ENCODE measurements around the gene GPR89B.
"Not testable (repeated sequence)": the region's sequence is repeated elsewhere in the genome, so short reads cannot be mapped to it uniquely, and the experiment has no call there.

The GPR89B gene

DNA sequence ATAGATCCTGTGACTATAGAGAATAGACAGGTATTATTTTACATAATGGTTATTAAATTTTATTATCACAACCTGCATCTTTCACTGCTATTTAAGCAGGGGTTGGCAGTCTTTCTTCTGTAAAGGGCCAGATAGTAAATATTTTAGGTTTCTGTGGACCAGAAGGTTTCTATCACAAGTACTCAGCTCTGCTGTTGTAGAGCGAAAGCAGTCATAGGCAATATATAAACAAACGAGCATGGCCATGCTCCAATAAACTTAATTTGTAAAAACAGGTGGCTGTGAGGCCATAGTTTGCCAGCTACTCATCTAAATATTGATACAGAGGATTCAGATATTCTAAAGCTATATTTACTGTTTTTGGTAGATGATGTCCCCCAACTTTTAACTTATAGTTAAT is 12.2 kb downstream of the GPR89B start:
- not testable (repeated sequence) for DNase-seq (ENCODE audit: low read depth)

DNA sequence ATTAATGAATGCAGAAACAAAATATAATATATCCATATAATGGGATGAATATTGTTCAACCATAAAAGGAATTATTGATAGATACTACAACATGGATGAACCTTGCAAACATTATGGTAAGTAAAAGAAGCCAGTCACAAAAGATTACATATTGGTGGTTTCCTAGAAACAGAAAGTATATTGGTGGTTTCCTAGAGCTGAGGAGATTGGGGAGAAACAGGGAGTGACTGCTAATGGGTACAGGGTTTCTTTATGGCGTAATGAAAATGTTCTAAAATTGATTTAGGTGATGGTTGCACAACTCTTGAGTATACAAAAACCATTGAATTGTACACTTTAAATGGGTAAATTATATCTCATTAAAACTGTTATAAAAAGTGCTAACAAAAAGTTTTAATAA is 14.3 kb downstream of the GPR89B start:
- DNase-seq (ENCODE audit: low read depth), result not testable (repeated sequence)

DNA sequence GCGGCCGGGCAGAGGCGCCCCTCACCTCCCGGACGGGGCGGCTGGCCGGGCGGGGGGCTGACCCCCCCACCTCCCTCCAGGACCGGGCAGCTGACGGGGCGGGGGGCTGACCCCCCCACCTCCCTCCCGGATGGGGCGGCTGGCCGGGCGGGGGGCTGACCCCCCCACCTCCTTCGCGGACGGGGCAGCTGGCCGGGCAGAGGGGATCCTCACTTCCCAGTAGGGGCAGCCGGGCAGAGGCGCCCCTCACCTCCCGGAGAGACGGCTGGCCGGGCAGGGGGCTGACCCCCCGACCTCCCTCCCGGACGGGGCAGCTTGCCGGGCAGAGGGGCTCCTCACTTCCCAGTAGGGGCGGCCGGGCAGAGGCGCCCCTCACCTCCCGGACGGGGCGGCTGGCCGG is 21.3 kb downstream of the GPR89B start:
- not testable (repeated sequence) for DNase-seq (ENCODE audit: low read depth)

DNA sequence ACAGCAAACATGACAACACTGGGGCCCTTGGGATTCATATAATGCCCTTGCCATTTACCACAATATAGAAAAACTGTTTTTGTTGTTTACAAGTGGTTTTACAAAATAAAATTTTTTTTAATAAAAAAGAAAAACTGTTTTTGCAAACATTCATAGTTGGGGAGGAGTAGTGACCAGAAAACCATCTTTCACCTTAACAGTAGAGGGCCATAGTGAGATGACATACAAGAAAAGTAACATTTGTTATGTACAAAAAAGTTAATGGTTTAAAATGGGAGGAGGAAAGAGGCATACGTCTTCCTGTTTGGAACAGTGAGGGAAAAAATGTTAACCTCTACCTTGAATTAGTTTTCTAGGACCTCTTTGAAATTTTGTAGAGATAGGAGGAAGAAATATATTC is 30.7 kb downstream of the GPR89B start:
- not testable (repeated sequence) for DNase-seq (ENCODE audit: low read depth)

DNA sequence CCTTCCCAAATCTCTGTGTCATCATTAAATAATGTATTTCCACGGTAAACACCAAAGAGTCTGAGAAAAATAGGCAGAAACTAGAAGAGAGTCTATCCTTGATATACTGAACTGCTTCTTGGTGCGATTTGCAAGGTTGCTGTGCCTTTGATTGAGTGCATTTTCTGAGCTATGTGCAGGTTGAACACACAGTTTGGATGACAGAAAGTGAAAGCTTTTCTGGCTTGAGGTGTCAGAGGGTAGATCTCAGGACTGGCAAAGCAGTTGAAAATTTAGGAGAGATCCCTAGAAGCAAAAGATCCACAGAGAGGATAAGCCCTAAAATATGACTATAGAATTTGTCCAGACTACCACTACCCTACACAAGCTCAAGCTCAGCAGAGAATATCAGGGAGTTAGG is 31.5 kb downstream of the GPR89B start:
- not testable (repeated sequence) for DNase-seq (ENCODE audit: low read depth)

DNA sequence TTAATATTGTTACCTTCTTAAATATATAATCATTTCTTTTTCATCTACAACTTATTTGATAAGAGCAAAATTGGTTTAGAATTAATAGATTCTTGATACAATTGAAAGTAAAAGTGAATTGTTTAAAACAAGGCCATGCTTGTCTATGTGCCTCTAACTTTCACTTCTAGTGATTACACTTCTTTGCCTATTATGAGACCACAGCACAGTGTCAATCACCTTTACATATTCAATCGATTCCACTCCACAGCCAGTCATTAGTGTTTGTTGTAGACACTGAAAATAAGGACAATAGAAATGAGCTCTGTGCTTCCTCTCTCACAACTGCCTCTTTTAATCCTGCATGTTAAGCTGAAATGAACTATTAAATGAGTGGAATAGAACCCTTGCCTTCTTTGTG is 36.4 kb downstream of the GPR89B start:
- not testable (repeated sequence) for DNase-seq (ENCODE audit: low read depth)

DNA sequence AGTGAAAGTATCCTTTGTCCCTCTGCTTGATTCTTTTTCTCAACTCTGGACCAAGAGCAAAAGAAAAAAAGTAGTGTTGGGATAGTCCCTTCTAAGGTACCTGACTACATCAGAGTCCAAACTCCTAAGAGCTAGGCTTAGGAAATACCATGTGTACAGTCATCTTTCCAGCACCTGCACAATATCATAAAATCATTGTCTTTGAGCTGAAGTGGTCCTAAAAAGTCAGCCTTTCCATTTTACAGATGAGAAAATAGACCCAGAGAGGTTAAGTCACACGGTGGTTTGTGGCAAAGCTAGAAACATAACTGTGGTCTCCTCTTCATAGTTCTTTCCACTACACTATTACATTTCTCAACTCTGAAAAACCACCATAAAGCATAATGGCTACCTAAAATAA is 38.4 kb downstream of the GPR89B start:
- not testable (repeated sequence) for DNase-seq (ENCODE audit: low read depth)

DNA sequence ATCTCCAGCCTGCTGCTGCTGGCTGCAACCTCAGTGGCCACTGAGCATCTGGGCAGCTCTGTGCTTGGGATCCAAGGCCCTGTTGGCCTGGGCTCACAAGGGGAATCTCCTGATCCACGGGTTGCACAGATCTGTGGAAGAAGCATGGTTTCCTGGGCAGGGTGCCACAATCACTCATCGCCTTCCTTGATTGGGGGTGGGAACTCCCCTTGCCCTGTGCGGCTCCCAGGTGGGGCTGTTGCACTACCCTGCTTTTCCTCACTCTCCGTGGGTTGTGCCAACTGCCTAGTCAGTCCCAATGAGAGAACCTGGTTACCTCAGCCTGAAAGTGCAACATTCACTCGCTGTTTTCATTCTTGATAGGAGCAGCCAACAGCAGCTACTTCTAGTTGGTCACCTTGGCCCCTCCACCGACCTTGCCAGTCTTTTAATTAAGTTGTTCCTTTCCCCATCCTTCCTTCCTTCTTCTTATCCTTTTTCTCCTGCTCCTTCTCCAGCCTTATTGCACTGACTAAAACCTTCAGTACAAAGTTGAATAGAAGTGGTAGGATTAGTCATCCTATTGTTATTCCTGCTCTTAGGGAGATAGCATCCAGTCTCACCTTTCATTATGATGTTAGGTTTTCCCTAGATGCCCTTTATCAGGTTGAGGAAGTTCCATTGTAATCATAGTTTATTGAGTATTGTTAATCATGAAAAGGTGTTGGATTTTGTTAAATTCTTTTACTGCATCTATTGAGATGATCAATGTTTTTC is 50.9 kb downstream of the GPR89B start:
- not testable (repeated sequence) for DNase-seq (ENCODE audit: low read depth)

DNA sequence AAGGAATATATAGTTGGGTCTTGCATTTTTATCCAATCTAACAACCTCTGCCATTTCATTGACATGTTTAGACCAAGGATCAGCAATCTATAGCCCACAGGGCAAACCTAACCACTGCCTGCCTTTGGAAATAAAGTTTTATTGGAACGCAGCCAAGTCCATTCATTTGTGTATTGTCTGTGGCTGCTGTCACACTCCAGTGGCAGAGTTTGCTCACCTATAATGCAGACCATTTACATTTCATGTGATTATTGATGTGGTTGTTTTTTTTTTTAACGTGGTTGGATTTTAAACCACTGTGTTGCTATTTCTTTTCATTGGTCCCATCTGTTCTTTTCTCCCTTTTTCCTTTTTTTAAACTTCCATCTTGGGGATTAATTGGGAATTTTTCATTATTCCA is 57.2 kb downstream of the GPR89B start:
- not testable (repeated sequence) for DNase-seq (ENCODE audit: low read depth)

DNA sequence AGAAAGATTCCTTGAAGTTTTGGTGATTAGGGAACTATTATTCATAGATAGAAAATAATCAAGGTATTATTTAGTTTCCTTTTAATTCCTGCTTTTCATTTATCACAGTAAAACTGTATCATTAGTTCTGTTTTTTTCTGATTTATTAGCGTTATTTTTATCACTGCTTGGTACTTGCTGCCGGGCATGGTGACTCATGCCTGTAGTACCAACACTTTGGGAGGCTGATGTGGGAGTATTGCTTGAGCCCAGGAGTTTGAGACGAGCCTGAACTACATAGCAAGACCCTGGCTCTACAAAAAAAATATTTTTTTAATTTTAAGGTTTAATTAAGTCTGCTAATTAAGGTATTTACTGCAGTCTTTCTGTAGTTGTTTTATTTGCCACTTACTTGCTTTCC is 59.7 kb downstream of the GPR89B start:
- not testable (repeated sequence) for DNase-seq (ENCODE audit: low read depth)

DNA sequence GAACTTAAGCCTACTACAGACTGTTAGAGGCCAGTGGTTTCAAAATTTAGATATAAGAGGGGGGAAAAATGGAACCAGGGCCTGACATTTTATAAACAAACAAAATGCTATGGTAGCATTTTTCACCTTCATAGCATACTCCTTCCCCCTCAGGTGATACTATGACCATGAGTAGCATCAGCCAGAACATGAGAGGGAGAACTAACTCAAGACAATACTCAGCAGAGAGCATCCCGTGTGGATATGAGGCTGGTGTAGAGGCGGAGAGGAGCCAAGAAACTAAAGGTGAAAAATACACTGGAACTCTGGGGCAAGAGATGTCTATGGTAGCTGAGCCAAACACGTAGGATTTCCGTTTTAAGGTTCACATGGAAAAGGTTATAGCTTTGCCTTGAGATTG is 64.7 kb downstream of the GPR89B start:
- DNase-seq (ENCODE audit: low read depth), result not testable (repeated sequence)

DNA sequence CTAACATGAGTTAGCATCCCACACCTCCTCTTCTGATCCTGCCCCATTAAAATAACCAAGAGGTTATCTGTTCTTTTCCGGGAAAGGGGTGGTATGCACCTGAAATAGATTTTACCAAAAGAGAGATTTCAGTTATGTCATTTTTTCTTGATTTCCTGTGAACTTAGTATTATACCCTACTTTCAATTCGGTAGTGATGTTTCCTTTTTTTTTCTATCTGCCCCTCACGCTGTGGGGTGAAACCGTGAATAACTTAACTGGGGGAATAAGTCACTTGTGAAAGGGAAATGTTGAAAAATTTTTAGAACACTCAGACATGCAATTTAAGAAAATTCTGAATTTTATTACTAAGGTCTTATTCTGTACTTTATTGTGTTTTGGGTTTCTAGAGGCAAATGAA is 65.2 kb downstream of the GPR89B start:
- DNase-seq (ENCODE audit: low read depth), result not testable (repeated sequence)

DNA sequence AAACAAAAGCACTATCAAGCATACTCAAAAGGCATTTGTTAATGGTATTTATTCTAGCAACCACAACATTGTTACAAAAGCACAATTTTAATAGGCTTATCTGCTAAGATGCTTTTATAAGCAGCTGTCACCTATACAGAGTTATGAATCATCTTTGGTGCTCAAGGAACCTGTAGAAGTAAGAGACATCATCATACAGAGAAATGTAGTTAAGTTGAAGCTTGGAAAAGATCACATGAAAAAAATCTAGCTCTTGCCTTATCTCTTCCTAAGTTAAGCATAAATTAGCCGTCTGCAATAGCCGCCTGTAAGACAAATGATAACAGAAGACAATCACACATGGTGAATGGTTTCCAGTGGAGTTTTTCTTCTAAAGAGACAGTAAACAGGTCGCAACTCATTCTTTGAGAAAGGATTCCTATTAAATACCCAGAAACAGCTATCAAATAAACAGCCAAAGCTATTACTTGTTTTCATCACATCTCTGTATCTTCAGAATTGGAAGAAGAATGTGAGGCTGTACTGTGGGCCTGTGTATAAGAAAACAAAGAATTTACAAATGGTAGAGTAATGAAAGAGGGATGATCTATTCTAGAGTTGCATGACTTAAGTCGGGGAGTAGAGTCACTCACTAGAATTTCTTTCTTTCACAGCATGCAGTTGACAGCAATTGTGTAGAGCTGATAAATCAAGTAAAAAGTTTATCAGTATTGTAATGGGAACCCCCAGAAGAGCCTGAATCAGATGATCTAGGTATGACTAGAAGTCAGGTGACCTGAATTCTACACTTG is 65.8 kb downstream of the GPR89B start:
- not testable (repeated sequence) for DNase-seq (ENCODE audit: low read depth)

DNA sequence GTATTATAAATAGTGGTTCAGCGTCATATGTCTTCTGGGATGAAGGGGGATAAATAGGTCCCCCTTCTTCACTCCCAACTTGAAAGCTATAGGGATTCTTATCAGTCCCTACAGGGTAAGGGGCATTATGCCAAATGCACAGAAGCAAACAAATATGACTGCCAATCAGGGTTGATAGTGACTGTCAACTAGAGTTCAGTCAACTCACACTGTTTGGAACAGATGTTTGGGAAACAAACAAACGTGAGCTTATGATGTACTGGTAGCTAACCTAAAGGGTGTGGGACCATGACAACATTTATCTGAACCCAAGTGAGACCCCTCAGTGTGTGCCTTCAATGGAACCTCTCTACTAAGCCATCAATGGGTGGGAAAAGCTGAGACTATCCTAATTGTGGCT is 67.9 kb downstream of the GPR89B start:
- DNase-seq (ENCODE audit: low read depth), result not testable (repeated sequence)

DNA sequence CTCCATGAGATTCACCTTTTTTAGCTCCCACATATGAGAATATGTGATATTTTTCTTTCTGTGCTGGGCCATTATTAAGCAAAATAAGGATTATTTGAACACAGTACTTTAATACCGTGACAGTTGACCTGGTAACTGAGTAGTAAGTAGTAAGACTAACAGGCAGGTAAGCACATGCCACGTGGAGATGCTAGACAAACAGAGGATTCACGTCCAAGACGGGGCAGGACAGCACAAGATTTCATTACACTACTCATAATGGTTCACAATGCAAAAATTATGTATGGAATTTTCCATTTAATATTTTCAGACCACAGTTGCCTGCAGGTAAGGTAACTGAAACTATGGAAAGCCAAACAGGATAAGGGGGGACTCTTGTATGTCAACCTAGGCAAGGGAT is 79.5 kb downstream of the GPR89B start:
- not testable (repeated sequence) for DNase-seq (ENCODE audit: low read depth)

DNA sequence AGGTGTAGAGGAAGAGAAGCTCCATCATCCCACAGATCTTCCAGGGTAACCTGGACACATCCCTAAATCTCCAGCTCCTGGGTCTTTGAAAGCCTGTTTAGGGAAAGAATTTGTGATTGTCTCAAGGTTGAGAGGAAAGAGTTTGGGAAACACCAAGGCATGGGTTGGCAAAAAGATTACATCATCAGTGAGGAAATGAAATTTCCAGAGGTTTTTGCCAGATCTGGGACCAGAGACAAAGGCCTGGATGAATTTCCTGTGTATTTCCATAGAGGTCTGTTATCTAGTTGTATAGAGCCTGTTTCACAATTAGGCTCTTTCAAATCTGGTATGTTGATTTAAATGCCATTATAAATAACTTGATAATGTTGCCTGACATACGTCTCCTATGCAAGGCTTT is 82.3 kb downstream of the GPR89B start:
- DNase-seq (ENCODE audit: low read depth), result no peak

DNA sequence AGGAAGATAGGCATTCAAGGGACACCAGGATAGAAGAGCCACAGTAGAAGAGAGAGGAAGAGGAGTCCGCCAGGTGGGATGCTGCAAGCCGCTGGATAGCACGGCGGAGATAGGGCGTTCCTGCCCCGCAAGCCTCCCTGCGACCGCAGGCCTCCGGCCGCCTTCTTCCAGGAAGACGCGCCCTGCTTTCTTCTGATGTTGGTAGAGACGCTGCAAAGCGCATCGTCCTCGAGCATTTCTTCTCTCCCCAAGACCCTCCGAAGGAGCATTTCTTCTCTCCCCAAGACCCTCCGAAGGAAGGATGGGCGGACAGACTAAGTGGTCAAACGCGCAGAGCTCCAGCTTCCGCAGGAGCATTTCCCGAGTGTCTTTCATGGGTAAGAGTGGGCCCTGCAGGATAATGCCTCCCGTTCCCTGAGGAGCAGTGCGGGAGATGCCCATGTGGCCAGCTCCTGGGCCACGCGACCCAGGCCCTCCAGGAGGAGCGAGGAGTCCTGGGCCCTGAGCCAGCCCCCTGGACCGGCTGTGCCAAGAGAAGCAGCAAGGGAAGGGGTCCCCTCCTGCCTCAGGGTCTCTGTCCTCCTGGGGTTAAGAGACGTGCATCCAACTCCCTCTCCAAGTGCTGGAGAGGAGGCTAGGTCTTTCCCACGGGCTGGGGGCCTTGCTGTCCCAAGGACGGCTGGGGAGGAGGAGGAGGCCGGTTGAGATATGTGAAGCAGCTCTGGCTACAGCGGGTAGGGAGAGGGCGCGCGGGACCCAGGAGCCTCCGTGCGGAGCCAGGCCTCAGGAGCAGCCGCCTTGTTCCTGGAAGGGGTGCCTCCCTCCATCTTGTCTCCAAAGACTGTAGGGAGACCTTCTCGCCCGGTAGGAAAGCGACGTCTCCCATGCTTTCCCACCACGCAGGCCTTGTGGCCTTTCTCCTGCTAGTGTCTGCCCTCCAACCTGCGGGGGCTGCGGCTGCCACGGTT is 85.2 kb downstream of the GPR89B start:
- not testable (repeated sequence) for DNase-seq (ENCODE audit: low read depth)

DNA sequence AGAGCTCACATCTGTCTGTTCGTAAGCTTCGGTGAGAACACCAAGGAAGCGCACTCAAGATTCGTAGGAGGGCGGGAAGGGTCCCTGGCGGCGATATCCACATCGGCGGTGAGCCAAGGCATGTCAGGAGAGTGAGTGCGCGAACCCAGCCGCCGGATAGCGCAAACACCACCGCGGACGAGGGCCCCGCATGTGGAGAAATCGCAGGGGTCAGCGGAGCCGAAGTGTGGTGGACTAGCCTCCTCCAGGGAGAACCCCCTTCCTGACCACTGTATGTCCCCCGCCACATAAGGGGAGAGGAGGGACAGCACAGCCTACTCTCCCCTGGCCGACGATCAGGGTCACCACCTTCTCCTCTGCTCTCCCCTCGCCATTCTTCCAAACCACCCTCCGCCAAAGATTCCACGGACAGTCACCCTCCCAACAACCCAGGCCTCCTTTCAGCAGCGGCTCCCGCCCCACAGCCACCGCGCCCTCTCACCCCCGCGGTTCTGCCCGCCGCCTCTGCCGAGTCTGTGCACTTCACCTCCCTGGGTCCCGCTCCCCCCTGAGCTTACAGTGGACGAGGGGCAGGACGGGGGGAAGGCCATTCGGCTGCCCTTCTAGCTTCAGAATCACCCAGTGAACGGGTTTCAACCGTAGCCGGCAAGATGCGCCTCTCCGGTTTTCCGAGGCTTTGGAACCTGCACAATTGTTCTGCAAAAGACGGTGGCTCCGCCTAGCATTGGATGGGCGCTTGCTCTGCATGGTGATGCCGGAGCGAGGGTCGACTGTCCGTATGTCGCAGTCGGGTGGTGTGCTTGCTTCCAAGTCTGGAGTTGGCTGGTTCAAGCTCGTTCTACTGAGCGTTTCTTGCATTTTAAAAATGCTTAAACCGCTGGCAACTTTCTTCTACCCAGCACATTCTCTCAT is 86.3 kb downstream of the GPR89B start:
- not testable (repeated sequence) for DNase-seq (ENCODE audit: low read depth)

DNA sequence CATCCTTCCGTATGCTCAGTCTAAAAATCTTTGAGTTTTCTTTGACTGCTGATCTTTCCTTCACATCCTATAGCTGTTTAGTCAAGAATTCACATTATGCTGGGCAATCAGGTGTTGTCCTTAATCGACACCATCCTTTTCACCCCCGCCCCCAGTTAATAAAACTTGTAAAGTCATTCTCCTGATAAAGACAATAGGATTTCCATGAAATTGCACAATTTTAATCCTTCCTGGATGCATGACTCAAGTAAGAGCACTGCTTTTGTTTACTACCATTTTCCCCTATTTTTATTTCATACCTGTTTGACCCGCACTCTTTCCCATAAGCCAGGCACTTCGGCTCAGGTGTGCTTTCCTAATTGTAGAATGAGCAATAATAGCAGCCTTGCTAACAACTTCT is 96.7 kb downstream of the GPR89B start:
- DNase-seq (ENCODE audit: low read depth), result not testable (repeated sequence)

DNA sequence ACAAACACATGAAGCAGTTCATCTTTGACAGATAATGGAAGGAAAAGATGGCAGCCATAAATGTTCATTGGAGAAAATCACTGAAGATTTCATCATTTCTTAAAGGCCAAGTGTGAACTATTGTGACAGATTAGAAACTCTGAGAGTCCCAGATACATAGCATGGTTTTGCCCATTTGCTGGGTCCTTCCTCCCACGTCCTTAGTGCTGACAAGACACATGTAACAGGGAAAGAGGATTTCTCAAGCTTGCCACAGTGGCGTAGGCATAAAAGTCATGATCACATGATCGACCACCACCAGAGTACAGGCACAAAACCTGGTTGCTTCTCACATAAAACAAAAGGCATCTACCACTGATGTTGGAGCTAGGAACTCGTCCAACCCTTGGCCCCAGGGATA is 98.8 kb downstream of the GPR89B start:
- DNase-seq (ENCODE audit: low read depth), result not testable (repeated sequence)

DNA sequence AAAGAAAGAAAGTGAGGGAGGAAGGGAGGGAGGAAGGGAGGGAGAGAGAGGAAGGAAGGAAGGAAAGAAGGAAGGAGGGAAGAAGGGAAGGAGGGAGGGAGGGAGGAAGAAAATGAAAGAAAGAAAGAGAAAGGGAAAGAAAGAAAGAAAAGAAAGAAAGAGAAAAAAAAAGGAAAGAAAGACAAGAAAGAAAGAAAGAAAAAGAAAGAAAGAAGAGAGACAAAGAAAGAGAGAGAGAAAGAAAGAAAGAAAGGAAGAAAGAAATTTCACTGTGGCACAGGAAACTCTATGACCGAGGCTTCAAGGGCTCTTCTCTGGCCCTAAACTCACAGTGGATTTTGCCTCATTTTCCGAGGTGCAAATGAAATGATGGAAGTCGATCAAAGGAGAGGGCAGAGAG is 104.0 kb downstream of the GPR89B start:
- DNase-seq (ENCODE audit: low read depth), result not testable (repeated sequence)

Data from stimulated activated CD8-positive, alpha-beta memory T cell treated with anti-CD3 and anti-CD28 coated beads, Interleukin-12 subunit alpha, Interleukin-12 subunit beta, amount 100 ng/mL, for 4 hours (primary cell).